ENCODE data around the gene PLCH1.

Gene PLCH1

GRCh38 chr3:155335724-155336354, 409.0 kb downstream of the PLCH1 start:
- DNase-seq (ENCODE audit: low spot score), result no peak

- DNase-seq (ENCODE audit: low spot score), result no peak
Observed at GRCh38 chr3:155334914-155335723, 409.8 kb downstream of the PLCH1 start.

GRCh38 chr3:155334215-155334913, 410.5 kb downstream of the PLCH1 start:
- no peak for DNase-seq (ENCODE audit: low spot score)

GRCh38 chr3:155332716-155333115, 412.2 kb downstream of the PLCH1 start:
- DNase-seq (ENCODE audit: low spot score), result no peak

- no peak for DNase-seq (ENCODE audit: low spot score)
Observed at GRCh38 chr3:155331078-155331477, 413.8 kb downstream of the PLCH1 start.

- no peak for DNase-seq (ENCODE audit: low spot score)
Observed at GRCh38 chr3:155330370-155330769, 414.5 kb downstream of the PLCH1 start.

GRCh38 chr3:155329513-155330048, 415.3 kb downstream of the PLCH1 start:
- DNase-seq (ENCODE audit: low spot score), result no peak

- no peak for DNase-seq (ENCODE audit: low spot score)
Observed at GRCh38 chr3:155327871-155328270, 417.0 kb downstream of the PLCH1 start.

- no peak for DNase-seq (ENCODE audit: low spot score)
Observed at GRCh38 chr3:155327430-155327829, 417.4 kb downstream of the PLCH1 start.

GRCh38 chr3:155326901-155327300, 418.0 kb downstream of the PLCH1 start:
- no peak for DNase-seq (ENCODE audit: low spot score)

- DNase-seq (ENCODE audit: low spot score), result no peak
Observed at GRCh38 chr3:155326244-155326643, 418.6 kb downstream of the PLCH1 start.

Measured in germinal center (tissue), 1 donor.